22Rv1 (cell line): Measurements from ENCODE around the gene GET3.

ENCODE experiments used
- H3K27ac ChIP-seq: fragments of 450-650 bp; 2 replicates; pipeline ENCODE4 v1.5.1; 2017
- ZFX ChIP-seq: fragments of 450-650 bp; IDR thresholded peaks from 2 replicates; pipeline ENCODE4 v1.6.1; 2017; ENCODE audit warnings: antibody characterized with exemption, borderline replicate concordance
- TF ChIP-seq, protein P1 (sequence below): fragments of 450-650 bp; IDR thresholded peaks from 2 replicates; pipeline ENCODE4 v1.5.1; 2017; ENCODE audit warnings: mild to moderate bottlenecking

The GET3 gene

DNA sequence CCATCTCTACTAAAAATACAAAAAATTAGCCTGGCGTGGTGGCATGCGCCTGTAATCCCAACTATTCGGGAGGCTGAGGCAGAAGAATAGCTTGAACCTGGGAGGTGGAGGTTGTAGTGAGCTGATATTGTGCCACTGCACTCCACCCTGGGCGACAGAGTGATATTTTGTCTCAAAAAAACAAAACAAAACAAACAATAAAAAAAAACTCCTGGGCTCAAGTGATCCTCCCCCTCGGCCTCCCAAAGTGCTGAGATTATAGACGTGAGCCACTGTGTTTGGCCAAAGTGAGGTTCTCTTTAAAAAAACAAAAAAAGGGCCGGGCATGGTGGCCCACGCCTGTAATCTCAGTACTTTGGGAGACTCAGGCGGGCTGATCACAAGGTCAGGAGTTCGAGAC, 50.2 kb downstream of the GET3 start:
- peak overlapping the region; percentile 98 for H3K27ac ChIP-seq
- no peak for TF ChIP-seq ZFX
- TF ChIP-seq, protein P1, sequence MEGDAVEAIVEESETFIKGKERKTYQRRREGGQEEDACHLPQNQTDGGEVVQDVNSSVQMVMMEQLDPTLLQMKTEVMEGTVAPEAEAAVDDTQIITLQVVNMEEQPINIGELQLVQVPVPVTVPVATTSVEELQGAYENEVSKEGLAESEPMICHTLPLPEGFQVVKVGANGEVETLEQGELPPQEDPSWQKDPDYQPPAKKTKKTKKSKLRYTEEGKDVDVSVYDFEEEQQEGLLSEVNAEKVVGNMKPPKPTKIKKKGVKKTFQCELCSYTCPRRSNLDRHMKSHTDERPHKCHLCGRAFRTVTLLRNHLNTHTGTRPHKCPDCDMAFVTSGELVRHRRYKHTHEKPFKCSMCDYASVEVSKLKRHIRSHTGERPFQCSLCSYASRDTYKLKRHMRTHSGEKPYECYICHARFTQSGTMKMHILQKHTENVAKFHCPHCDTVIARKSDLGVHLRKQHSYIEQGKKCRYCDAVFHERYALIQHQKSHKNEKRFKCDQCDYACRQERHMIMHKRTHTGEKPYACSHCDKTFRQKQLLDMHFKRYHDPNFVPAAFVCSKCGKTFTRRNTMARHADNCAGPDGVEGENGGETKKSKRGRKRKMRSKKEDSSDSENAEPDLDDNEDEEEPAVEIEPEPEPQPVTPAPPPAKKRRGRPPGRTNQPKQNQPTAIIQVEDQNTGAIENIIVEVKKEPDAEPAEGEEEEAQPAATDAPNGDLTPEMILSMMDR = no peak

DNA sequence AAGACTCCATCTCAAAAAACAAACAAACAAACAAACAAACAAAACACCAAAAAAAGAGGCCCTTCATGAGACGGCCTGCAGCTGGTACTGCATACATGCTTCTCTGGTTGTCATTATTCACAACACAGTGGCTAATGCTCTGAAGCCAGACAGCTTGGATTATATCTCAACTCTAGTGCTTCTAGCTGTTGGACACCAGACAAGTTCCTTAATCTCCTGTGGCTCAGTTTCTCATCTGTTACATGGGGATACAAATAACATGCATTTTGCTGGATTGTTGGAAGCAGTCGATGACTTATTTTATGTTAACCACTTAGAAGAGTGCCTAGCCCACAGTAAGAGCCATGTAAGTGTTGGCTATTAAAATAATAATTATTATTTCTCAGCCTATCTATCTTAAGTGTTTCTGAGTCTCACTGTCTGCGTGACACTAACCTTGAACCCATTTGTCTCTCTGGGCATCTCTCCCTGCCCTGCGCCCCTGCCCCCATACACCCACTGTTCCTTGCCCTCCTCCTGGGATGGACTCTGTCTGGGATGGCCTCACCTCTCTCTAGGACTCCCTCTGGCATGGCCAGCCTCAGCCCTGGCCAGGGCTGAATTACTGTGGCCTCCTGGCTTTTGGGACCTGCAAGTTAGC, 50.9 kb downstream of the GET3 start:
- H3K27ac ChIP-seq = peak overlapping the region; percentile 98
- no peak for TF ChIP-seq ZFX
- TF ChIP-seq, protein P1 = no peak

DNA sequence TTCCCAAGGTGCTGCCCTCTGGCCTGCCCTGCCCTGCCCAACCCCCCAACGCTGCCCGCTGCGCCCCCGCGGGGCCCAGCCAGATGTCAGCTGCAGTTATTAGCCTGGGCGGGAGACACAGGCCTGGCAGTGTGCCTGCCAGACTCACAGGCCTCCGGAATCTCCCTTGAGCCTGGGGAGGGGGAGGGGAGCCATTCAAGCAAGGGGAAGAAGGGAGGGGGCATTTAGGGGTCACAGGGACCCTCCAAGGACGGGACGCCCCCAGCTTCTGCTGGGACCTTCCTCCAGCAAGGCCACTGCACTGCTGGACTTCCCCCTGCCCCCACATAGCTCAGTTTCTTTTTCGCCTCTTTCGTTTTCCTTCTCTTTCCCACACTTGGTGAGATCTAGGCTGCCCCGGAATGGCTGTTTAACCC, 51.4 kb downstream of the GET3 start:
- no peak for TF ChIP-seq ZFX
- TF ChIP-seq, protein P1 = no peak
- H3K27ac ChIP-seq = peak overlapping the region; percentile 98

DNA sequence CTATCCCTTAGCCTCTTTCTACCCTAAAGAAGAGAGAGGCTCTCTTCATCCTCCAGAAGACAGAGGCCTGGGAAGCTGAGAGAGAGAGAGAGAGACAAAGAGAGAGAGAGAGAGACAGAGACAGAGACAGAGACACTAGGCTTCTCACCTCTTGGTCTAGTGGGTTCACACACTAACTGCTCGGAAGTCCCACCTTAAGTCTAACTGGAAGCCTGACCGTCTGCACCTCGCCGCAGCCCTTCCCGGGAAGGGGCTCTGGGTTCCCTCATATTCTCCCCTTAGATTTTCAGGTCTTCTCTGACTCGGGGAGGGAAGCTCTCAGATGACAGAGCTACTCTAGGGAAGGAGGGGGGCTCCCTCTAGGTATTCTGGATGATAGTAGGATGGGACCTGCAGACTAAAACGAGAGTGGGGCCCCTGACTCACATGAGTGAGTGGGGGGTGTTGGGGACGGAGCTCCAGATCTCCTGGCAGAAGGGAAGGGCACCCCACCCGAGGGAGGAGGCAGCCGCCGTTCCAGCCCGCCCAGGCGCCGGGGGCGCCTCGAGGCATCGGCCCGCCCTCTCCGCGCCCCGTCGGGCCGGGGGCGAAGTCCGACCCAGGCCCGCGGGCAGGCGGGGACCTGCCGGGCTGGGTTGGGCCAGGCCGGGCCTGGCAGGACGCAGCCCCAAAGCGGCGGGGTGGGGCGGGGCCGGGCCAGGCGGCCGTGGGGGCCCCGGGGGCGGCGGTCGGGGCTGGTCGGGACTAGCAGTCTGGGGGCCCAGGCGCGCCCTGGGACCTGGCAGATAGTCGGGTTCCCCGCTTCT, 52.0 kb downstream of the GET3 start:
- no peak for TF ChIP-seq ZFX
- TF ChIP-seq, protein P1 = no peak
- peak overlapping the region; percentile 98 for H3K27ac ChIP-seq

DNA sequence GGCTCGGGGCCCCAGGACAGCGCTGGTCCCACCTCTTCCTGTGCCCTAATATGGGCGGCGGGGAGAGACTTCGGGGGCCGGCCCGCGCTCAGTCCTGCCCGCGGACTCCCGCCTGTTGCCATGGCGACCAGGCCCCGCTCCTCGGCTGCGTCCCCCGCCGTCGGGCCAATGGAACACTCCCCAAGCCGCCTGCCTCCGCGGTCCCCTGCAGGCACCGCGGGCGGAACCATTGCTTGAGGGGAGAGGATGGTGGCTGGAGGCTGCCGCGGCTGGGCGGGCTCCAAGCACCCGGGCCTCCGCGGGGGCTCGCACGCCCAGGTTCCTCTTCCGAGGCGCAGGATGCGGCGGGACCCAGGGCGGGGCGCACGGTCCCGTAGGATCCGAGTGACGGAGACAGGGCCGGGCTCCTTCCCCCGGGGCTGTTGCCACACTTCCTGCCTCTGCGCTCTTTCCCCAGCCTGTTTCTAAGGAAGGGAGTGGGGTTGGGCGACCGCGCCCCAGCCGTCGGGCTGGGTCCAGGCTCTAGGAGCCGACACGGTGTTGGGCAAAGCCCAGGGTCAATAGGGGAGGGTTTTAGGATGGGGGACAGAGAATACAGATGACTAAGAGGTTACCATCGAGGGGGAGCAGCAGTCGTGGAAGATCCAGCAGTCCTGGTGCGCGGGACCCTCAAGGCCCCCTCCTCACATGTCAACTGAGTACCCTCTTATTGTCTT, 52.8 kb downstream of the GET3 start:
- no peak for TF ChIP-seq ZFX
- TF ChIP-seq, protein P1 = no peak
- peak overlapping the region; percentile 98 for H3K27ac ChIP-seq

DNA sequence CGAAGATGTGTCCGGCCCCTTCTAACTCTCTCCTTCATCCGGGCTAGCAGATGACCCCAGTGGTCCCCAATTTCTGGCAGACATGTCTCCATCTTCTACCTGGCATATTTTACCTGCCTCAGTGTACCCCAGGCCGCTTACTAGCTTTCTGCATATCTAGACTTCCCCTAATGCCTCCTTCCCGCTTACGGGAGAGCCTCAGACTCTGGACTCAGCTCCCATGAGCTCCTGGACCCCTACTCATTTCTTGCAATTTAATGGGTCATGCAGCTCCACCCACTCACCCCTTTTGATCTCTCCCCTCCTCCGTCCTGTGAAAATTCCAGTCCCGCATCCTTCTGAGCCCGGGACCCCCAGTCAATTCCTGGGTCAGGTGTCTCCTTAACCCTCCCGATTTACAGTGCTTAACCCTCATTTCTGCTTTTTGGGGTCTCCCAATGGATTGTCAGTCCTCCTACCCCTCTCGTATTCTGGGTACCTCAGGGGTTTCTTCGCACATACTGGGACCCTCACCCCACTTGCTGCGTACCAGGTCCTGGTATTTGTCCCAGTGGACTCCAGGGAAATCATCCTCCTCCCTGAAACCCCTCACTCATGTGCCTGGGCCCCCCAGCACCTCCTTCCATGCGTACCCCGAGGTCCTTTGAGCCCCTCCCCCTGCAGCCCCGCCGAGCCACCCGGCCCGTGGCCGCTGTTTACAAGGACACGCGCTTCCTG, 53.5 kb downstream of the GET3 start:
- H3K27ac ChIP-seq = peak overlapping the region; percentile 98
- TF ChIP-seq, protein P1 = no peak
- TF ChIP-seq ZFX = no peak
